ENCODE measurements around the gene TMTC1.

TMTC1 gene

GRCh38 chr12:29702222-29702621 lies 81.5 kb downstream of the TMTC1 start:
- H3K4me1 ChIP-seq (ENCODE audit: control insufficient read depth in 1 of 2, insufficient read depth in 2 of 2, low read length in 2 of 2): no peaks in the 10 kb centered on the region
- H3K27me3 ChIP-seq (ENCODE audit: control insufficient read depth in 1 of 2, insufficient read depth in 2 of 2, low read length in 2 of 2): no peaks in the 10 kb centered on the region
- no peak overlapping the region for H3K9ac ChIP-seq (ENCODE audit: low read depth in 1 of 2, low read length in 2 of 2)
- no peak overlapping the region for H3K27ac ChIP-seq (ENCODE audit: low read depth, low read length)
- no peaks in the 10 kb centered on the region for H3K36me3 ChIP-seq (ENCODE audit: control insufficient read depth in 1 of 2, insufficient read depth in 2 of 2, low read length in 2 of 2)
- no peak overlapping the region for H3K4me3 ChIP-seq (ENCODE audit: low read depth in 1 of 2, low read length in 2 of 2)
- no peaks in the 10 kb centered on the region for H3K9me3 ChIP-seq (ENCODE audit: control insufficient read depth in 1 of 2, low read length in 2 of 2)

DNA sequence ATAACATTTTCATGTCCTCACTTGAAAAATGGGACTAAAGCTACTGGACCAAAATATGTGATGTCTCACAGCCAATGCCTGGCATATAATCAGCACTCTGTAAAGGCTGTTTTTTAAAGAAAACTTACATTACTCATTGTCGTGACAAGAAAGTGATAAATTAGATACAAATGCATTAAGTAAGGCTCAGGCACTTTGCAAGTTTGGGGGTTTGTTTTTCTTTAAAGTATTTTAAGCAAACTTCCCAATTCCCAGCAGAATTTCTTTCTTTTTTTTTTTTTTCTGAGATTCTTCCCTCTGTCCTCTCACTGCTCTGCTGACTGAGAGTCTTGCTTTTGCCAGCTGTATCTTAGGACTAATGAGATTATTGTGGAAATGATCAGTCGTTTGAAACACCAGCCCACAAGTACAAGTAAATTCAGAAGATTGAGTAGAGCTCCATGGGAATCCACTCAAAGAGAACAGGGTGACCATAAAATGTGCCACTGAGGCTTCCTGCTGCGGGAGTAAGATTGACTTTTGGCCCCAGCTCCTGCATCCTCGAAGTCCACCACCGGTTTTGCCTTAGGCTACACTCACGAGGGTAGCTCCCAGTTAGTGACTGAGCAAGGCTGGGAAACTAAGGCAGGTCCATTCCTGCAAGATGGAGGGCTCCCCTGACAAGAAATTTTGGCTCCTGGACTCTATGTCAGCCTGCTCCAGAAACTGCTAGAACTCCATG lies 82.8 kb downstream of the TMTC1 start:
- Histone ChIP-seq H3K4me1 (ENCODE audit: control insufficient read depth in 1 of 2, insufficient read depth in 2 of 2, low read length in 2 of 2) (no peaks in the 10 kb centered on the region), H3K36me3 (ENCODE audit: control insufficient read depth in 1 of 2, insufficient read depth in 2 of 2, low read length in 2 of 2) (no peaks in the 10 kb centered on the region)

GRCh38 chr12:29698756-29699155 lies 85.0 kb downstream of the TMTC1 start:
- no peak overlapping the region for H3K27ac ChIP-seq (ENCODE audit: low read depth, low read length)
- no peak overlapping the region for H3K4me3 ChIP-seq (ENCODE audit: low read depth in 1 of 2, low read length in 2 of 2)
- H3K27me3 ChIP-seq (ENCODE audit: control insufficient read depth in 1 of 2, insufficient read depth in 2 of 2, low read length in 2 of 2): no peaks in the 10 kb centered on the region
- H3K4me1 ChIP-seq (ENCODE audit: control insufficient read depth in 1 of 2, insufficient read depth in 2 of 2, low read length in 2 of 2): no peaks in the 10 kb centered on the region
- H3K36me3 ChIP-seq (ENCODE audit: control insufficient read depth in 1 of 2, insufficient read depth in 2 of 2, low read length in 2 of 2): no peaks in the 10 kb centered on the region
- H3K9me3 ChIP-seq (ENCODE audit: control insufficient read depth in 1 of 2, low read length in 2 of 2): no peaks in the 10 kb centered on the region
- H3K9ac ChIP-seq (ENCODE audit: low read depth in 1 of 2, low read length in 2 of 2): no peak overlapping the region

More for the DNA sequence above, 82.8 kb downstream of the TMTC1 start:
- no peaks in the 10 kb centered on the region for H3K9me3 ChIP-seq (ENCODE audit: control insufficient read depth in 1 of 2, low read length in 2 of 2)
- H3K4me3 ChIP-seq (ENCODE audit: low read depth in 1 of 2, low read length in 2 of 2): no peak overlapping the region
- no peaks in the 10 kb centered on the region for H3K27me3 ChIP-seq (ENCODE audit: control insufficient read depth in 1 of 2, insufficient read depth in 2 of 2, low read length in 2 of 2)
- no peak overlapping the region for H3K9ac ChIP-seq (ENCODE audit: low read depth in 1 of 2, low read length in 2 of 2)
- H3K27ac ChIP-seq (ENCODE audit: low read depth, low read length): no peak overlapping the region

DNA sequence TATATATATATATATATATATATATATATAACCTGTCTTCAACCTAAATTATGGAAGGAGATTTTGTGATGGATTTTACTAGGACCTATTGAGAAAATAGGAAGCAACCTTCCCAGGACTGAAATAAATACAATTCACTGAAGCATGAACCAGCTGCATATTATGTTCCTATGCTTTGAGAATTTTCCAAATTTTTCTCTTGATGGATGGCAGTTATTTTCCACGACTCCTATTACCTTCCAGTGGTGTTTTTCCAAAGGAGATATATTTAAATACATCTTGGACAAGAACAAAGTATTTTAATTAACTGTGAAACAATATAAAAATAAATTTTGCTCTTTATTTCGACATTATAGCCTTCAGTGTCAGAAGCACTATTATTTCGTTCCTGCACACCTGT lies 87.9 kb downstream of the TMTC1 start:
- Histone ChIP-seq H3K27ac (ENCODE audit: low read depth, low read length) (no peak overlapping the region), H3K9me3 (ENCODE audit: control insufficient read depth in 1 of 2, low read length in 2 of 2) (no peaks in the 10 kb centered on the region), H3K27me3 (ENCODE audit: control insufficient read depth in 1 of 2, insufficient read depth in 2 of 2, low read length in 2 of 2) (no peaks in the 10 kb centered on the region), H3K36me3 (ENCODE audit: control insufficient read depth in 1 of 2, insufficient read depth in 2 of 2, low read length in 2 of 2) (no peaks in the 10 kb centered on the region), H3K4me1 (ENCODE audit: control insufficient read depth in 1 of 2, insufficient read depth in 2 of 2, low read length in 2 of 2) (no peaks in the 10 kb centered on the region), H3K4me3 (ENCODE audit: low read depth in 1 of 2, low read length in 2 of 2) (no peak overlapping the region), H3K9ac (ENCODE audit: low read depth in 1 of 2, low read length in 2 of 2) (no peak overlapping the region)

- Histone ChIP-seq H3K9ac (ENCODE audit: low read depth in 1 of 2, low read length in 2 of 2) (no peak overlapping the region), H3K27ac (ENCODE audit: low read depth, low read length) (no peak overlapping the region), H3K9me3 (ENCODE audit: control insufficient read depth in 1 of 2, low read length in 2 of 2) (no peaks in the 10 kb centered on the region), H3K27me3 (ENCODE audit: control insufficient read depth in 1 of 2, insufficient read depth in 2 of 2, low read length in 2 of 2) (no peaks in the 10 kb centered on the region), H3K4me1 (ENCODE audit: control insufficient read depth in 1 of 2, insufficient read depth in 2 of 2, low read length in 2 of 2) (no peaks in the 10 kb centered on the region), H3K4me3 (ENCODE audit: low read depth in 1 of 2, low read length in 2 of 2) (no peak overlapping the region), H3K36me3 (ENCODE audit: control insufficient read depth in 1 of 2, insufficient read depth in 2 of 2, low read length in 2 of 2) (no peaks in the 10 kb centered on the region)
These were observed 88.7 kb downstream of the TMTC1 start for GRCh38 chr12:29695026-29695425.

DNA sequence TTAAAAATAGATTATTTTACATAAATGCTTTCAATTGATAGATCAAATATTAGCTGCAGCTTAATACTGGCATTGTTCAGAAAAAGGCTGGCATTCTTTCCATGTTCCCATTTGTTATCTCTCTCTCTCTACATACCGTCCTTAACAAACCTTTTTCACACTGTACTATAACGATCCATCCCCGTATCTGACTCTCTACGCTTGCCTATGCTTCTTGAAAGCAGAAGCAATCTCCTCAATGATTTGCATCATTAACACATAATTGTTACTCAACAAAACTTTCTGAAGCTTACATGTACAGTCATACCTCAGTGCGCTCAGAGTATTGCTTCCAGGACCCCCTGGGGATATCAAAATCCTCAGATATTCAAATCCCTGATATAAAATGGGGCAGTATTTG lies 89.7 kb downstream of the TMTC1 start:
- Histone ChIP-seq H3K27ac (ENCODE audit: low read depth, low read length) (no peak overlapping the region), H3K9ac (ENCODE audit: low read depth in 1 of 2, low read length in 2 of 2) (no peak overlapping the region), H3K9me3 (ENCODE audit: control insufficient read depth in 1 of 2, low read length in 2 of 2) (no peaks in the 10 kb centered on the region), H3K4me1 (ENCODE audit: control insufficient read depth in 1 of 2, insufficient read depth in 2 of 2, low read length in 2 of 2) (no peaks in the 10 kb centered on the region), H3K36me3 (ENCODE audit: control insufficient read depth in 1 of 2, insufficient read depth in 2 of 2, low read length in 2 of 2) (no peaks in the 10 kb centered on the region), H3K27me3 (ENCODE audit: control insufficient read depth in 1 of 2, insufficient read depth in 2 of 2, low read length in 2 of 2) (no peaks in the 10 kb centered on the region), H3K4me3 (ENCODE audit: low read depth in 1 of 2, low read length in 2 of 2) (no peak overlapping the region)

GRCh38 chr12:29692237-29692636 lies 91.5 kb downstream of the TMTC1 start:
- Histone ChIP-seq H3K9ac (ENCODE audit: low read depth in 1 of 2, low read length in 2 of 2) (no peak overlapping the region), H3K4me1 (ENCODE audit: control insufficient read depth in 1 of 2, insufficient read depth in 2 of 2, low read length in 2 of 2) (no peaks in the 10 kb centered on the region), H3K9me3 (ENCODE audit: control insufficient read depth in 1 of 2, low read length in 2 of 2) (no peaks in the 10 kb centered on the region), H3K4me3 (ENCODE audit: low read depth in 1 of 2, low read length in 2 of 2) (no peak overlapping the region), H3K27me3 (ENCODE audit: control insufficient read depth in 1 of 2, insufficient read depth in 2 of 2, low read length in 2 of 2) (no peaks in the 10 kb centered on the region), H3K36me3 (ENCODE audit: control insufficient read depth in 1 of 2, insufficient read depth in 2 of 2, low read length in 2 of 2) (no peaks in the 10 kb centered on the region), H3K27ac (ENCODE audit: low read depth, low read length) (no peak overlapping the region)

DNA sequence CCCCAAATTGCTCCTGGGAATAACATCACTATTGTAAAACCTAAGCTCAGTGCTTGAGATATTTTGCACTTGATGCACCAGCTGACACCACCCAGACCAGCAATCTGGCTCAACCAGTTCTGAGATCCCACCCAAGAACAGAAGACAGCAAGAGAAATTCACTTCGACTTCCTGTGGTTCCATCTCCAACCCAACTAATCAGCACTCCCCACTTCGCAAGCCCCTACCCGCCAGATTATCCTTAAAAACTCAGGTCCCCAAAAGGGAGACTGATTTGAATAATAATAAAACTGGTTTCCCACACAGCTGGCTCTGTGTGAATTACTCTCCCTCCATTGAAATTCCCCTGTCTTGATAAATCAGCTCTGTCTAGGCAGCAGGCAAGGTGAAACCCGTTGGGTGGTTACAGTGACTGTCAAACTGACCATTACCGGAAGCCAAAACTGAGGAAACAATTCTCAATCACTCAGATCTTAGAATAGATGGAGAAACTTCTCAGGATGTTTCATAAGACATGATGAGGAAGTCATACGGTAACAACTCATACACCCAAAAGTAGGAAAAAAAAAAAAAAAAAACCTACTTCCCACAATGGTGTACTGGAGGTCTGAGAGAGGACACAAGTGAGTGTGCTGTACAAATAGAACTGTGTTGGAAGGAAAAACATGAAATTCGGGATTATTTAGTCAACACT lies 92.4 kb downstream of the TMTC1 start:
- Histone ChIP-seq H3K27me3 (ENCODE audit: control insufficient read depth in 1 of 2, insufficient read depth in 2 of 2, low read length in 2 of 2) (no peaks in the 10 kb centered on the region), H3K4me1 (ENCODE audit: control insufficient read depth in 1 of 2, insufficient read depth in 2 of 2, low read length in 2 of 2) (no peaks in the 10 kb centered on the region), H3K36me3 (ENCODE audit: control insufficient read depth in 1 of 2, insufficient read depth in 2 of 2, low read length in 2 of 2) (no peaks in the 10 kb centered on the region), H3K9ac (ENCODE audit: low read depth in 1 of 2, low read length in 2 of 2) (no peak overlapping the region), H3K4me3 (ENCODE audit: low read depth in 1 of 2, low read length in 2 of 2) (no peak overlapping the region), H3K27ac (ENCODE audit: low read depth, low read length) (no peak overlapping the region), H3K9me3 (ENCODE audit: control insufficient read depth in 1 of 2, low read length in 2 of 2) (no peaks in the 10 kb centered on the region)

- no peaks in the 10 kb centered on the region for H3K4me1 ChIP-seq (ENCODE audit: control insufficient read depth in 1 of 2, insufficient read depth in 2 of 2, low read length in 2 of 2)
- no peak overlapping the region for H3K27ac ChIP-seq (ENCODE audit: low read depth, low read length)
- no peaks in the 10 kb centered on the region for H3K27me3 ChIP-seq (ENCODE audit: control insufficient read depth in 1 of 2, insufficient read depth in 2 of 2, low read length in 2 of 2)
- H3K9ac ChIP-seq (ENCODE audit: low read depth in 1 of 2, low read length in 2 of 2): no peak overlapping the region
- H3K9me3 ChIP-seq (ENCODE audit: control insufficient read depth in 1 of 2, low read length in 2 of 2): no peaks in the 10 kb centered on the region
- H3K36me3 ChIP-seq (ENCODE audit: control insufficient read depth in 1 of 2, insufficient read depth in 2 of 2, low read length in 2 of 2): no peaks in the 10 kb centered on the region
- no peak overlapping the region for H3K4me3 ChIP-seq (ENCODE audit: low read depth in 1 of 2, low read length in 2 of 2)
These were observed 93.0 kb downstream of the TMTC1 start for GRCh38 chr12:29690728-29691127.

DNA sequence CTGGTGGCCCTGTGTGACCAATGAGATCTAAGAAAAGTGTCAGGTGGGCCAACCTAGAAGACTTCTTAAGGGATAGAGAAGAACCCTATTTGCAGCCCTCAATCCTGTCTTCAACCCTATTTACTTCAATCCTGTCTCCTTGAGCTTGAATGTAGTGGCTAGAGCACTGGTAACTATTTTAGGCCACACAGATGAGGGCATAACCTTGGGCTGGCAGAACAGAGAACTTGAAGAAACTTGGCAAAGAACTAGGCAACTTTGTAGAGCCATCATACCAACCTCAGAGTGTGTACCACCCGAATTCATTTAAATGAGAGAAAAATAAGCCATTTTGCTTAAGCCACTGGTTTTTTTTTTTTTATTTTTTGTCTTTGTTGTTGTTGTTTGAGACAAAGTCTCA lies 94.8 kb downstream of the TMTC1 start:
- H3K4me3 ChIP-seq (ENCODE audit: low read depth in 1 of 2, low read length in 2 of 2): no peak overlapping the region
- no peak overlapping the region for H3K9ac ChIP-seq (ENCODE audit: low read depth in 1 of 2, low read length in 2 of 2)
- H3K4me1 ChIP-seq (ENCODE audit: control insufficient read depth in 1 of 2, insufficient read depth in 2 of 2, low read length in 2 of 2): no peaks in the 10 kb centered on the region
- H3K9me3 ChIP-seq (ENCODE audit: control insufficient read depth in 1 of 2, low read length in 2 of 2): no peaks in the 10 kb centered on the region
- no peaks in the 10 kb centered on the region for H3K27me3 ChIP-seq (ENCODE audit: control insufficient read depth in 1 of 2, insufficient read depth in 2 of 2, low read length in 2 of 2)
- H3K27ac ChIP-seq (ENCODE audit: low read depth, low read length): no peak overlapping the region
- no peaks in the 10 kb centered on the region for H3K36me3 ChIP-seq (ENCODE audit: control insufficient read depth in 1 of 2, insufficient read depth in 2 of 2, low read length in 2 of 2)

Measured in duodenal mucosa (tissue), 2 donors.